Left ventricle myocardium inferior (tissue), 1 donor: ENCODE results near the gene MSI1. TPM values are rescaled to one million over a fixed set of nuclear protein-coding genes. Genes with fewer than 3 reads are reported as not detected.

Experiments
- DNase-seq: peaks from one replicate; pipeline ENCODE4 v3.0.0-alpha.2; 2020
- H3K27ac ChIP-seq: fragments of 200-600 bp; replicated peaks from 2 replicates; pipeline ENCODE4 v1.8.0; 2021
- H3K27me3 ChIP-seq: fragments of 200-600 bp; 2 replicates; pipeline ENCODE4 v1.8.0; 2021; ENCODE audit warnings: low read depth
- H3K36me3 ChIP-seq: fragments of 200-600 bp; 2 replicates; pipeline ENCODE4 v1.8.0; 2021
- H3K4me1 ChIP-seq: fragments of 200-600 bp; 2 replicates; pipeline ENCODE4 v1.8.0; 2021
- H3K4me3 ChIP-seq: fragments of 200-600 bp; 2 replicates; pipeline ENCODE4 v1.8.0; 2021; ENCODE audit warnings: mild to moderate bottlenecking, moderate library complexity
- H3K9me3 ChIP-seq: fragments of 200-600 bp; replicated peaks from 2 replicates; pipeline ENCODE4 v1.8.0; 2021
- CTCF ChIP-seq: fragments of 200-600 bp; IDR thresholded peaks from 2 replicates; pipeline ENCODE4 v1.8.0; 2021; ENCODE audit warnings: antibody characterized with exemption, mild to moderate bottlenecking, borderline replicate concordance
- intact Hi-C: fragments of 100-400 bp; cut with micrococcal nuclease; formaldehyde crosslinking; loops from one replicate; pipeline ENCODE4 v1.11.0; 2022
- total RNA-seq: library from RNA; stranded (reverse); fragmentation: NEBNext Ultra II Directional; extraction: Animal tissue kit (Norgen Biotek cat#: 25700); gene quantifications from one replicate; pipeline ENCODE4 v1.2.1, GENCODE V29; 2021
- donor health status: DM: no; HTN: yes; CAD: no; lungs with severe emphysema.

MSI1 gene
- total RNA-seq, 1 donor from 2014 or later: 4.8 TPM

GRCh38 chr12:120324841-120325417, 44.0 kb downstream of the MSI1 start:
- Histone ChIP-seq H3K36me3 (no peaks in the 10 kb centered on the region), H3K4me3 (peak overlapping the region; percentile 77), H3K27me3 (no peaks in the 10 kb centered on the region), H3K27ac (no peak overlapping the region), H3K9me3 (no peaks in the 10 kb centered on the region), H3K4me1 (peaks cover 7% of the 10 kb centered on the region)
- TF ChIP-seq CTCF: no peak
- intact Hi-C loops: no loop called here
- no peak for DNase-seq

- no peak for DNase-seq
- peaks cover 7% of the 10 kb centered on the region for H3K4me1 ChIP-seq
- no peak for TF ChIP-seq CTCF
- no peaks in the 10 kb centered on the region for H3K36me3 ChIP-seq
- intact Hi-C loops: no loop called here
- H3K4me3 ChIP-seq: no peak overlapping the region
- H3K27me3 ChIP-seq: no peaks in the 10 kb centered on the region
- H3K27ac ChIP-seq: no peak overlapping the region
- no peaks in the 10 kb centered on the region for H3K9me3 ChIP-seq
Measured at GRCh38 chr12:120323772-120324171, 45.2 kb downstream of the MSI1 start.

GRCh38 chr12:120321382-120322202, 47.4 kb downstream of the MSI1 start:
- intact Hi-C loops: no loop called here
- Histone ChIP-seq H3K4me3 (no peak overlapping the region), H3K36me3 (no peaks in the 10 kb centered on the region), H3K27me3 (no peaks in the 10 kb centered on the region), H3K27ac (no peak overlapping the region), H3K4me1 (peaks cover 15% of the 10 kb centered on the region), H3K9me3 (no peaks in the 10 kb centered on the region)
- no peak for DNase-seq
- no peak for TF ChIP-seq CTCF

GRCh38 chr12:120317224-120318105, 51.5 kb downstream of the MSI1 start:
- peak; percentile 65 for TF ChIP-seq CTCF
- H3K4me1 ChIP-seq: peaks cover 10% of the 10 kb centered on the region
- intact Hi-C loops: no loop called here
- H3K27ac ChIP-seq: peak overlapping the region; percentile 88
- no peaks in the 10 kb centered on the region for H3K36me3 ChIP-seq
- H3K4me3 ChIP-seq: peak overlapping the region; percentile 75
- peak; percentile 99 for DNase-seq
- no peaks in the 10 kb centered on the region for H3K9me3 ChIP-seq
- H3K27me3 ChIP-seq: no peaks in the 10 kb centered on the region

- peak overlapping the region; percentile 88 for H3K27ac ChIP-seq
- H3K27me3 ChIP-seq: no peaks in the 10 kb centered on the region
- H3K4me1 ChIP-seq: peaks cover 10% of the 10 kb centered on the region
- H3K4me3 ChIP-seq: peak overlapping the region; percentile 75
- intact Hi-C loops: no loop called here
- H3K9me3 ChIP-seq: no peaks in the 10 kb centered on the region
- DNase-seq: no peak
- H3K36me3 ChIP-seq: no peaks in the 10 kb centered on the region
- no peak for TF ChIP-seq CTCF
Measured at GRCh38 chr12:120316798-120317223, 52.2 kb downstream of the MSI1 start.
